Erythroblast (primary cell): ENCODE data around the gene TSHZ3.

Source experiments
- DNase-seq, 2 experiments: peaks; one replicate each; lab custom pipeline; 2025; lab: John Stamatoyannopoulos, UW
- GATA1 ChIP-seq: IDR thresholded peaks from 2 replicates; pipeline ENCODE4 v1.6.1; 2011; ENCODE audit warnings: low read depth, mild to moderate bottlenecking, control low read depth, low read length, moderate library complexity
- POLR2A ChIP-seq: IDR thresholded peaks from 2 replicates; pipeline ENCODE4 v1.6.1; 2011; ENCODE audit warnings: mild to moderate bottlenecking, low read length

The TSHZ3 gene

GRCh38 chr19:31271306-31271911 is 77.8 kb downstream of the TSHZ3 start:
- TF ChIP-seq GATA1 = no peak
- no peak for TF ChIP-seq POLR2A
- DNase-seq = no peak

DNA sequence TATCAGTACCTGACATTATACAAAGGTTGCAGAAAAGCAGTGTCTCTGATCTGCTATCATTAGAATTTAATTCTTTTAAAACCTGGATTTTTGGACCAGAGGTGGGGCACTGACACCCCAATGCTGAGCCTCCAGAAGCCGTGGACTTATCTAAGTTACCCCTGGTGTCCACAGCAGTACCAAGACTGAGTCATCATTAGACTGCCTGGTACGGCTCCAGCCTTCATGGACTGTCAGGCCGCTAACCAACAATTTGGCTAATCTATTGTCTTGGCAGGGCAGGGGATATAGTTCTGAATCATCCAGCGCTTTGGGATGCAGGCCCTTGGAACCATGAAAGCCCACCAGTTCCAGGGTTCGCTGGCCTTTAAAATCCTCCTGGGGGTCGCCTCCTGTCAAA is 78.3 kb downstream of the TSHZ3 start:
- TF ChIP-seq GATA1 (no peak), POLR2A (no peak)
- no peak for DNase-seq

- no peak for DNase-seq
- no peak for TF ChIP-seq GATA1
These were observed 79.7 kb downstream of the TSHZ3 start for GRCh38 chr19:31269425-31270127.

- TF ChIP-seq POLR2A (no peak), GATA1 (no peak)
- no peak for DNase-seq
These were observed 80.4 kb downstream of the TSHZ3 start for GRCh38 chr19:31268751-31269383.

DNA sequence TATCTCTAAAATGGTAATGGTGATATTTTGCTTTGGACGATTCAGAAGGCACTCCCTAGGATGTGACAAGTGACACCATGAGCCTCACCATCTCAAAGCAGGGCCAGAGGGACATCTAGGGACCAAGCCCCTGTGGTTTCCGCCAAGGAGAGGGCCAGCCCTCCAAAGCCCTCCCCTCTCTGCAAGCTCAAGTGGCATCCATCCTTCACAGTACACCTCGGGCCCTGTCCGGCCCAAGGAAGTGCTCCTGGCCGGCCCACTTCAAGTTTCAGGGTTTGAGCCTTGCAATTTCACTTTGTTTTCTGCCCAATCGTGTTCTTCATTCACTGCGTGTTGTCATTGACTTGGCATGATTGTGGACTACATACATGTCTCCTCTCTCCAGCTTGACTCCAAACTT is 82.5 kb downstream of the TSHZ3 start:
- DNase-seq = no peak
- TF ChIP-seq POLR2A = no peak
- no peak for TF ChIP-seq GATA1

GRCh38 chr19:31266196-31266595 is 83.0 kb downstream of the TSHZ3 start:
- no peak for DNase-seq

DNA sequence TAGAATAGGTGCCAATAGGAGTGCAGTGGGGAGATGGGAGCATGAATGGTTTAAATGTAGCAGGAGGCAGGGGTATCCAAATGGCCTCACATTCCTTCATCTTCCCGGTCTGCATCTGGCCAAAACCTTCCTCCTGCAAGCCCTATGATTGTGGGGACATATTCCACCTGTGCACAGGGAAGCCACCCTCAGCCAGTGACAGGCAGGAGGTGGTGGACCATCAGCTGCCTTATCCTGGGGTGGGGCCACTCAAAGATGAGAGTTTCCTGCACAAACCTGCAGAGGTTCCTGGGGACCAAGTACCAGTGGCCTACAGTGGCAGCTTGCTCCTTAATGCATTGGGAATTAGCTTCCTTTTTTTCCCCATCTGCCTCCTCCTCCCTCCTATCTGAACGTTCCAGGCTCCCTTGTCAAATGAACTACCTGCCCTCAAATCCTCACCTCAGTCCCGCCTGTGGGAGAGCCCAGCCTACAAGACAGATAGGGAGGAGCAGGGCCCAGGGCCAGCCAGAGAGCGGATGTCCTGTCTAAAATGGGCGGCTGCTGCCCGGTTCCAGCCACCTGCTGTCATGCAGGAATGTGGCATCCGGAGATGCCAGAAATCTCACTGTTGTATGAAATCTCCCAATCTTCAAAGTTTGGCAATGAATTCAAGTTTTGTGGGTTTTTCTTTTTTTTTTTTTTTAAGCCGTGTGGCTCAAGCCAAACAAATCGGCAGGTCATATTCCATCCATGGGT is 85.0 kb downstream of the TSHZ3 start:
- no peak for TF ChIP-seq POLR2A
- no peak for TF ChIP-seq GATA1
- DNase-seq = no peak

More at GRCh38 chr19:31266196-31266595, 83.0 kb downstream of the TSHZ3 start:
- TF ChIP-seq POLR2A = no peak
- TF ChIP-seq GATA1 = no peak

DNA sequence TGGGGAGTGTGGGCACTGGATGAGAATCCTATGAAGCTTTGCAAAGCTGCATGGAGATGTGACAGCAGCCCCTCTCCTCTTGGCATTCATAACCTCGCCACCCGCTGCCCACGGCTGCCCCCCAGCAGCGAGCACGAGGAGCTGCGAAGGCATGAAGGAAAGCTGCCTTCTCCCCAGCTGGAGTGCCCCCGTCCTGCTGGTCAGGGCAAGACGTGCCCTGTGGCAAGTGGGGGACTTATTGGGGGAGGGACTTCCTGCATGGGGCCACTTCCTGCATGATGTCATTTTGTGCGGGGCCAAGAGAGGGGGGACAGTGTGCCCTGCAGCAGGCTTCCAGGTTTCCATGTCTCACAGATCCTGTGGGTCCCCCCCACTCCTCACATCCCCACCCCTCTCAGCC is 85.9 kb downstream of the TSHZ3 start:
- TF ChIP-seq GATA1 (no peak), POLR2A (no peak)
- no peak for DNase-seq

DNA sequence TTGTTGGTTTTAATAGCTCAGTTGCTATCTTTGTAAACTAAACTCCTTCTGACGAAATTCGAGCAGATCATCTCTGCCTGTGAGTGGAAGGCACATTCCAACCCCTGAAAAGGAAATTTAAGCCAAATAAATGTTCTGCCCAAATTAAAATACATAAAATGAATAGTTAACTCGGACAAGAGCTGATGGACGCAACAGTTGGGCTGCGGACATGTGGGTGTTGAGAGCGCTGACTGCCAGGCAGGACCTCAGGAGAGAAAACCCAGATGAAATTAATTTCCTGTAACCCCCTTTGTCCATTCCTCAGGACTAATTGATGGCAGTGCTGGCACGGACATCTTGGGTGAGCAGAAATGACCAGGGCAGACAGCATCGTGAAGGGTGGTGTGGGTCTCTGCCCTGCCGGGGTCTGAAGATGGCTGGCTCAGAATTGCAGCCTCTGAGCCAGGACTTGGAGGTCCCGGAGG is 86.5 kb downstream of the TSHZ3 start:
- no peak for DNase-seq
- TF ChIP-seq GATA1 = no peak
- TF ChIP-seq POLR2A = no peak

GRCh38 chr19:31261603-31262212 is 87.5 kb downstream of the TSHZ3 start:
- TF ChIP-seq POLR2A = no peak
- TF ChIP-seq GATA1 = no peak
- no peak for DNase-seq

DNA sequence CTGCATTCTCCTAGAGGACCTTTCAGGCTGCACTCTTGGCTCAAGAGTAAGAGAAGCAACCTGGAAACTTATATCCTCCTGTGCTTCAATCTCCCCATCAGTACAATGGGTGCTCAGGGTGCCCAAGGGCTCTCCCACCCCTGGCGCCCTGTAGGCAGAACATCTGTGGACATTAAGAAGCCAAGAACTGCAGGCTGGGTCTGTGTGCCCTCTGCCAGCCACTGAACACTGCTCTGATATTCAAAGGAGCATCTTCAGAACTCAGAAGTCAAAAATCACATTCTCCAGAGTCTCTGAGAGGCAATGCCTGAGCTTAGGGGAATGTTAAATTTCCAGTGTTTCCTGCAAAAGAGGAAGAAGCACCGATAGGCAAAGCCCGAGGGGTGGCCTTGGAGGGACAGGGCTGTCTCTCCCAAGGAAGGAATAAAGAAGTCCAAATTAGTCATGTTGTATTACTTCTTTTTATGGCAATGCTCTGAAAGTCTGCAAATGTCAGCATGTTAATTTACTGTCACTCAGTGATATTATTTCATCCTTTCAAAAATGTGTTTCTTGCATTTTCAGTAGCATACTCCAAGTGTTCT is 88.1 kb downstream of the TSHZ3 start:
- DNase-seq = no peak
- TF ChIP-seq POLR2A (no peak), GATA1 (no peak)

GRCh38 chr19:31260171-31260933 is 88.9 kb downstream of the TSHZ3 start:
- TF ChIP-seq GATA1 (no peak), POLR2A (no peak)
- DNase-seq = no peak
